Endothelial cell (in vitro differentiated cells): ENCODE results near the gene TAS2R40. TPM values are rescaled to one million over a fixed set of nuclear protein-coding genes. Genes with fewer than 3 reads are reported as not detected.
"Not testable (repeated sequence)": the region's sequence is repeated elsewhere in the genome, so short reads cannot be mapped to it uniquely, and the experiment has no call there.

Experiments
- DNase-seq: peaks from one replicate; pipeline ENCODE4 v3.0.0; 2021; ENCODE audit warnings: low spot score
- H3K27ac Mint-ChIP-seq: one replicate; pipeline ENCODE4 v1.8.0; 2021; ENCODE audit warnings: mixed read lengths, inconsistent platforms; ENCODE audit not compliant: unreplicated experiment
- H3K27me3 Mint-ChIP-seq: one replicate; pipeline ENCODE4 v1.8.0; 2021; ENCODE audit warnings: mild to moderate bottlenecking, moderate library complexity, mixed read lengths, inconsistent platforms; ENCODE audit not compliant: unreplicated experiment
- H3K36me3 Mint-ChIP-seq: one replicate; pipeline ENCODE4 v1.8.0; 2021; ENCODE audit warnings: mild to moderate bottlenecking, low read depth, mixed read lengths, inconsistent platforms; ENCODE audit not compliant: unreplicated experiment
- H3K4me1 Mint-ChIP-seq: one replicate; pipeline ENCODE4 v1.8.0; 2021; ENCODE audit warnings: mild to moderate bottlenecking, mixed read lengths, inconsistent platforms; ENCODE audit not compliant: unreplicated experiment
- H3K4me3 Mint-ChIP-seq: one replicate; pipeline ENCODE4 v1.8.0; 2021; ENCODE audit warnings: mild to moderate bottlenecking, mixed read lengths, inconsistent platforms; ENCODE audit not compliant: unreplicated experiment
- H3K9me3 Mint-ChIP-seq: one replicate; pipeline ENCODE4 v1.8.0; 2021; ENCODE audit warnings: mixed read lengths, inconsistent platforms; ENCODE audit not compliant: unreplicated experiment
- total RNA-seq: library from RNA; stranded (reverse); fragmentation: NEBNext Ultra II Directional; extraction: Animal tissue kit (Norgen Biotek cat#: 25700); gene quantifications from one replicate; pipeline ENCODE4 v1.2.1, GENCODE V29; 2021; ENCODE audit not compliant: unreplicated experiment
- TF ChIP-seq, protein P1 (sequence below): fragments of 200-600 bp; sonication (generic); IDR thresholded peaks from one replicate; pipeline ENCODE4 v1.5.0; 2021; ENCODE audit warnings: antibody characterized with exemption; ENCODE audit not compliant: unreplicated experiment

TAS2R40 gene
- total RNA-seq, 1 donor from 2014 or later = not detected

DNA sequence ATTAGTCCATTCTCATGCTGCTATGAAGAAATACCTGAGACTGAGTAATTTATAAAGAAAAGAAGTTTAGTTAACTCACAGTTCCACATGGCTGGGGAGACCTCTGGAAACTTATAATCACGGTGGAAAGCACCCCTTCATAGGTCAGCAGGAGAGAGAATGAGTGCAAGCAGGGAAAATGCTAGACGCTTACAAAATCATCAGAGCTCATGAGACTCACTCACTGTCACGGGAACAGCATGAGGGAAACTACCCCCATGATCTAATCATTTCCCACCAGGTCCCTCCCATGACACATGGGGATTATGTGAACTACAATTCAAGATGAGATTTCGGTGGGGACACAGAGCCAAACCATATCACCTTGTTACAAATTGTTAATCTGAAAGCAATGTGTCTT lies 22.8 kb upstream of the TAS2R40 start:
- no peaks in the 10 kb centered on the region for H3K9me3 Mint-ChIP-seq
- H3K4me3 Mint-ChIP-seq = no peak overlapping the region
- no peak overlapping the region for H3K27ac Mint-ChIP-seq
- no peaks in the 10 kb centered on the region for H3K36me3 Mint-ChIP-seq
- H3K4me1 Mint-ChIP-seq = no peaks in the 10 kb centered on the region
- H3K27me3 Mint-ChIP-seq = no peaks in the 10 kb centered on the region
- no peak for DNase-seq
- TF ChIP-seq, protein P1, sequence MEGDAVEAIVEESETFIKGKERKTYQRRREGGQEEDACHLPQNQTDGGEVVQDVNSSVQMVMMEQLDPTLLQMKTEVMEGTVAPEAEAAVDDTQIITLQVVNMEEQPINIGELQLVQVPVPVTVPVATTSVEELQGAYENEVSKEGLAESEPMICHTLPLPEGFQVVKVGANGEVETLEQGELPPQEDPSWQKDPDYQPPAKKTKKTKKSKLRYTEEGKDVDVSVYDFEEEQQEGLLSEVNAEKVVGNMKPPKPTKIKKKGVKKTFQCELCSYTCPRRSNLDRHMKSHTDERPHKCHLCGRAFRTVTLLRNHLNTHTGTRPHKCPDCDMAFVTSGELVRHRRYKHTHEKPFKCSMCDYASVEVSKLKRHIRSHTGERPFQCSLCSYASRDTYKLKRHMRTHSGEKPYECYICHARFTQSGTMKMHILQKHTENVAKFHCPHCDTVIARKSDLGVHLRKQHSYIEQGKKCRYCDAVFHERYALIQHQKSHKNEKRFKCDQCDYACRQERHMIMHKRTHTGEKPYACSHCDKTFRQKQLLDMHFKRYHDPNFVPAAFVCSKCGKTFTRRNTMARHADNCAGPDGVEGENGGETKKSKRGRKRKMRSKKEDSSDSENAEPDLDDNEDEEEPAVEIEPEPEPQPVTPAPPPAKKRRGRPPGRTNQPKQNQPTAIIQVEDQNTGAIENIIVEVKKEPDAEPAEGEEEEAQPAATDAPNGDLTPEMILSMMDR = no peak

DNA sequence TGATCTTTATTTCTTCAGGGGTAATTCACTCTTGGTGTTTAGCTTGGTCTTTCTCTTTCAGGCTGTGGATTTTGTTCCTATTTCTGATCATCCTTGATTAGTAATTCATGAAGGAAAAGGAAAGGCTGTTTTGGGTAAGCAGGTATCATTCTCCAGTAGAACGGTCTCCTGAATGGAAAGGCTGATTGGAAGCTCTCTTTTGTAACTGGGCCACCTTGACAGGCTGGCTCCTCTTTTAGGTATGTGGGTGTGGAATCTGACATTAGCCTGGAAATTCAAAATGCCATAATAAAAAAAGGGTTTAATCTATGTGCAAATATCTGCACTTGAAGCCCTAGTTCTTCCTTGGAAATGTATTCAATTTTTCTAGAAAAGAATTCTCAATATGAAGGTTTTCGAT lies 19.7 kb upstream of the TAS2R40 start:
- Mint-ChIP-seq H3K4me3 (no peak overlapping the region), H3K27me3 (peaks cover 2% of the 10 kb centered on the region), H3K9me3 (no peaks in the 10 kb centered on the region), H3K4me1 (peaks cover 8% of the 10 kb centered on the region), H3K36me3 (no peaks in the 10 kb centered on the region), H3K27ac (no peak overlapping the region)
- DNase-seq = no peak
- TF ChIP-seq, protein P1 = no peak

DNA sequence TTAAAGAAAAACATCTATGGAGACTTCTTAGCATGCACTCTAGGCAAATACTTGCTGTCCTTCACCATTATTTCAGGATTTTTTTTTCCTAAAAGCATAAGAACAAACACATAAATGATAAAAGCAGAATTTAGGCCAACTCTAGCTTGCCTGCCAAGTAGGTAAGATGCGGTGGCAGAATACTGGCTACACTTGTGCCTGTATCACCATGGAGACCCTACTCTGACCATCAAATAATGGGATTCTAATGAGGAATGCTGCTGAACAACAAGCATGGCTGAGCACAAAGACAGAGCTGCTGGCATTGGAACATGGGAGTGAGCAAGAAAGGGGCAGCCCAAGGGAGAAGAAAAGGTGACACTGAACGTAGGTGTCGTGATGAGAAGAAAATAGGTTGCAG lies 18.5 kb upstream of the TAS2R40 start:
- DNase-seq = no peak
- no peak overlapping the region for H3K4me3 Mint-ChIP-seq
- H3K9me3 Mint-ChIP-seq = no peaks in the 10 kb centered on the region
- H3K36me3 Mint-ChIP-seq = no peaks in the 10 kb centered on the region
- TF ChIP-seq, protein P1 = no peak
- peaks cover 8% of the 10 kb centered on the region for H3K4me1 Mint-ChIP-seq
- H3K27ac Mint-ChIP-seq = no peak overlapping the region
- H3K27me3 Mint-ChIP-seq = peaks cover 2% of the 10 kb centered on the region

DNA sequence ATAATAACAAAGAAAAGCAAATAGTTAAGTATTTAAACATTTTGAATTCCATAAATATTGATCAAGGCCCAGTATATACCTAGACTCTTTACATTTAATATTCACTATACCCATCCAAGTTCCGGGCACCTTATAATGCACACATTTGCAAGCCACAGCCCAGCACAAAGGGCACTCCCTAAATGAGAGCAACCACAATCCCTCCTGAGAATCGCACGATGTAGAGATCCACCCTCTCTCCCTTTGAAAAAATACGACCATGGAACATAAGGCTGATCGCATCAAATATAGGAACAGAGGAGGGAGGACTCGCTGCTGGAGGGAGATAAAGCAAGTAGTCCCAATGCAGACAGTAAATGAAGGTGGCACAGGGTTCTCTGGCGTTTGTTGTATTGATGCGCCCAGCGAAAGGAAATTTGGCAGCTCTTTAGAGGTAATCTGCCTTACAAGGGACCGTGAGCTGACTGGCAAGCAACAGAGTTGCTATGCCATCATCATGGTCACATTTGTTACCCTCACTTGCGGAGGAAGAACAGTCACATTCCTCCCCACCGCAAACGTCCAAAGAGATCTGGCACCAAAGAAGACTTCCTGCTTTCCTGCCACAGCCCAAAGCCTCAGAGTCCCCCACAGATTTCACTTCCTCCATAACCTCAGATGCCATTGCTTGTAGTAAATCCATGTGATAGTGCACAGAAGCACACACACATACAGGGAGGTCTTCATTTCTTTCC lies 16.1 kb upstream of the TAS2R40 start:
- H3K4me3 Mint-ChIP-seq = no peak overlapping the region
- peaks cover 4% of the 10 kb centered on the region for H3K27me3 Mint-ChIP-seq
- DNase-seq = no peak
- TF ChIP-seq, protein P1 = no peak
- no peaks in the 10 kb centered on the region for H3K36me3 Mint-ChIP-seq
- H3K9me3 Mint-ChIP-seq = no peaks in the 10 kb centered on the region
- no peak overlapping the region for H3K27ac Mint-ChIP-seq
- H3K4me1 Mint-ChIP-seq = peaks cover 13% of the 10 kb centered on the region

DNA sequence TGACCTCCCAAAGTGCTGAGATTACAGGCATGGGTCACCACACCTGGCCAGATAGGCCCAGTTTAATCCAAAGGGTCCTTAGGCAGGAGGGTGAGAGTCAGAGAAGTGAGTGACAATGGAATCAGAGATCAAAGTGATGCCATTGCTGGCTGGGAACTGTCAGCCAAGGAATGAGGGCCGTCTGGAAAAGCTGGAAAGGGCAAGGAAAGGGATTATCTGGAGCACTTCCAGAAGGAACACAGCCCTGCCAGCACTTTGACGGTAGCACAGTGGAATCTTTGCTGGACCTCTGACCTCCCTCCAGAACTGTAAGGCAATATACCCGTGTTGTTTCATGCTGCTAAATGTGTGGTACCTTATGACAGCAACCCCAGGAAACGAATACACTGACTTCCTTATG lies 11.3 kb upstream of the TAS2R40 start:
- DNase-seq = no peak
- H3K36me3 Mint-ChIP-seq = no peaks in the 10 kb centered on the region
- H3K27me3 Mint-ChIP-seq = peaks cover 4% of the 10 kb centered on the region
- no peaks in the 10 kb centered on the region for H3K9me3 Mint-ChIP-seq
- H3K4me3 Mint-ChIP-seq = no peak overlapping the region
- no peak overlapping the region for H3K27ac Mint-ChIP-seq
- TF ChIP-seq, protein P1 = no peak
- peaks cover 13% of the 10 kb centered on the region for H3K4me1 Mint-ChIP-seq

DNA sequence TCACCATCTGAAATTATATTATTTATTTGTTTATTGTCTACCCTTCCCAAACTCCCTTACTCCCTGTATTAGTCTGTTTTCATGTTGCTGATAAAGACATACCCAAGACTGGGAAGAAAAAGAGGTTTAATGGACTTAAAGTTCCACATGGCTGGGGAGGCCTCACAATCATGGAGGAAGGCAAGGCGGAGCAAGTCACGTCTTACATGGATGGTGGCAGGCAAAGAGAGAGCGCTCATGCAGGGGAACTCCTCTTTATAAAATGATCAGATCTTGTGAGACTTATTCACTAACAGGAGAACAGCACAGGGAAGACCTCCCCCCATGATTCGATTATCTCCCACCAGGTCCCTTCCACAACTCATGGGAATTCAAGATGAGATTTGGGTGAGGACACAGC lies 8.4 kb upstream of the TAS2R40 start:
- not testable (repeated sequence) for H3K9me3 Mint-ChIP-seq, H3K27me3 Mint-ChIP-seq, H3K36me3 Mint-ChIP-seq, H3K27ac Mint-ChIP-seq, DNase-seq, H3K4me1 Mint-ChIP-seq, H3K4me3 Mint-ChIP-seq
